ENCODE measurements around the gene TMPRSS13.

GRCh38 chr11:117884994-117885393 is 44.2 kb downstream of the TMPRSS13 start:
- TF ChIP-seq EP300 (IDR thresholded peaks at IDR 0.05) (no peak), CTCF (IDR thresholded peaks at IDR 0.05) (no peak), POLR2A (IDR thresholded peaks at IDR 0.05; ENCODE audit: low read depth) (no peak), POLR2AphosphoS5 (IDR thresholded peaks at IDR 0.05) (peak in 1 of 2 donors; percentile 39)
